ENCODE measurements around the gene SLA2.

Gene SLA2

DNA sequence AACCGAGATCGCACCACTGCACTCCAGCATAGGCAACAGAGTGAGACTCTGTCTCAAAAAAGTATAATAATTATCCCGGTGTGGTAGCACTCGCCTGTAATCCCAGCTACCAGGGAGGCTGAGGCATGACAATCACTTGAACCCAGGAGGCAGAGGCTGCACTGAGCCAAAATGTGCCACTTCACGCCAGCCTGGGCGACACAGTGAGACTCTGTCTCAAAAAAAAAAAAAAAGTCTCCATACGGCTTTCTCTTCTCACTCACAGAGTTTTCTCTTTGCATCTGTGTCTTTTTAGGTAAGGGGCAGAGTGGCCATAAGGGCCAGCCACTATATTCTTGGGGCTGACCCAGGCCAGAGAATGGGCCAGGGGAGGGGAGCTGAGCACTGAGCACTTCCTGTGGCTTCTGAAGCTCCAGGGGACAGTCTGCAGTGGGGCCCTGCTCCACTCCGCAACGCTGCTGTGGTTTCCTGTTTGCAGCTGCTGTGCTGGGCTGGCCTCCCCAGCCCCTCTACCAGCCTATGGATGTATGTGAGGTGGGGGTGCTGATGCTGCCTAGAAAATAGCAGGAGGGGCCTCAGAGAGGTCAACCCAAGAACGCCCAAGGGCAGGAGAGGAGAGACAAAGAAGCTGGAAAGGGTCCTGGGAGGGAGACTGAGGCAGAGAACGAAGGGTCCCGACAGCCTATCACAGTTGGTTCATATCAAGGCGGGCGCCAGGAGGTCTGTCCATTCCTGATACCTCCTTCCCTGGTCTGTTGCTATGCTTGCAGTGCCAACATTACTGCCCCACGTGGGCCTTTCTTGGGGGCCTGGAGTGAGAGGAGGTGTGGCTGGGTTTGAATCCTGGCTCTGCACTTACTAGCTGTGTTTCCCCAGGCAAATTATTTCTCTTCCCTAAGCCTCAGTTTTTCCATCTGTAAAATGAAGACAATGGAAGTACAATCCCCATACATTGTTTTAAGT is 16.0 kb downstream of the SLA2 start:
- TF ChIP-seq, protein P1, sequence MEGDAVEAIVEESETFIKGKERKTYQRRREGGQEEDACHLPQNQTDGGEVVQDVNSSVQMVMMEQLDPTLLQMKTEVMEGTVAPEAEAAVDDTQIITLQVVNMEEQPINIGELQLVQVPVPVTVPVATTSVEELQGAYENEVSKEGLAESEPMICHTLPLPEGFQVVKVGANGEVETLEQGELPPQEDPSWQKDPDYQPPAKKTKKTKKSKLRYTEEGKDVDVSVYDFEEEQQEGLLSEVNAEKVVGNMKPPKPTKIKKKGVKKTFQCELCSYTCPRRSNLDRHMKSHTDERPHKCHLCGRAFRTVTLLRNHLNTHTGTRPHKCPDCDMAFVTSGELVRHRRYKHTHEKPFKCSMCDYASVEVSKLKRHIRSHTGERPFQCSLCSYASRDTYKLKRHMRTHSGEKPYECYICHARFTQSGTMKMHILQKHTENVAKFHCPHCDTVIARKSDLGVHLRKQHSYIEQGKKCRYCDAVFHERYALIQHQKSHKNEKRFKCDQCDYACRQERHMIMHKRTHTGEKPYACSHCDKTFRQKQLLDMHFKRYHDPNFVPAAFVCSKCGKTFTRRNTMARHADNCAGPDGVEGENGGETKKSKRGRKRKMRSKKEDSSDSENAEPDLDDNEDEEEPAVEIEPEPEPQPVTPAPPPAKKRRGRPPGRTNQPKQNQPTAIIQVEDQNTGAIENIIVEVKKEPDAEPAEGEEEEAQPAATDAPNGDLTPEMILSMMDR (IDR thresholded peaks at IDR 0.05; ENCODE audit: low read depth, low read length), result no peak
- H3K4me3 ChIP-seq (ENCODE audit: low read depth, low read length), result no peak overlapping the region
- no peak for DNase-seq (ENCODE audit: low read depth, low spot score)
- in situ Hi-C loops (cut with HindIII; ENCODE audit: low sequenced_read_pairs), result no loop called here

DNA sequence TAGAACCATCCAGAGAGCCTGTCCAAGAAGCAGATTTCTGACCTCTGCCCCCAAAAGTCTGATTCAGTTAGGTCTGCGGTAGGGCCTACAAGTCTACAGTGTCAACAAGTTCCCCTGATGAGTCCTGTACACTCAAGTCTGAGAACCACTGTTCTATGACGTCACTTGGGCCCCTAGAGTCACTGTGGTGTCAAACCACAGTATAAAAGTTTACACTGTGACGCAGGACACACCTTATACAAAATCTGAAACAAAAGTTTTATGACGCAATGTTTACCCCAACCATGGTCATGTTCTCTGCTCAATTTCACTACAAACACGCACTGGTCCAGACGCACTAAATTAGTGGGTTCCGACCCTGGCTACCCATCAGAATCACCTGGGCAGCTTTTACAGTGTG is 17.9 kb downstream of the SLA2 start:
- in situ Hi-C loops (cut with HindIII; ENCODE audit: low sequenced_read_pairs), result no loop called here
- DNase-seq (ENCODE audit: low read depth, low spot score), result no peak
- H3K4me3 ChIP-seq (ENCODE audit: low read depth, low read length), result no peak overlapping the region
- TF ChIP-seq, protein P1 (IDR thresholded peaks at IDR 0.05; ENCODE audit: low read depth, low read length), result no peak

DNA sequence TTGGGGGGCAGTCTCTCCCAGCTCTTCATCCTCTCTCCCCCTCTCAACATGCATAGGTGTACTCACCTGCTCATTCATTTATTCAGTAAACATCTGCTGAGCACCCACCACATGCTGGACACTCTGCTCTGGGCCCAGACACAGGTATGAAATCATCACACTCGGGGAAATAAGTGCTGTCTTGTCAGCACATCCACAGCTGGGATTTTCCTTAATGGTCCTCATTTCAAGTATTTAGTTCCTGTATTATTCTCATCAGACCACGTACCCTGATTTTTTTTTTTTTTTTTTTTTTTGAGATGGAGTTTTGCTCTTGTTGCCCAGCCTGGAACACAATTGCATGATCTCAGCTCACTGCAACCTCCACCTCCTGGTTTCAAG is 21.1 kb downstream of the SLA2 start:
- no peak for DNase-seq (ENCODE audit: low read depth, low spot score)
- TF ChIP-seq, protein P1 (IDR thresholded peaks at IDR 0.05; ENCODE audit: low read depth, low read length), result no peak
- H3K4me3 ChIP-seq (ENCODE audit: low read depth, low read length), result no peak overlapping the region
- in situ Hi-C loops (cut with HindIII; ENCODE audit: low sequenced_read_pairs), result no loop called here

DNA sequence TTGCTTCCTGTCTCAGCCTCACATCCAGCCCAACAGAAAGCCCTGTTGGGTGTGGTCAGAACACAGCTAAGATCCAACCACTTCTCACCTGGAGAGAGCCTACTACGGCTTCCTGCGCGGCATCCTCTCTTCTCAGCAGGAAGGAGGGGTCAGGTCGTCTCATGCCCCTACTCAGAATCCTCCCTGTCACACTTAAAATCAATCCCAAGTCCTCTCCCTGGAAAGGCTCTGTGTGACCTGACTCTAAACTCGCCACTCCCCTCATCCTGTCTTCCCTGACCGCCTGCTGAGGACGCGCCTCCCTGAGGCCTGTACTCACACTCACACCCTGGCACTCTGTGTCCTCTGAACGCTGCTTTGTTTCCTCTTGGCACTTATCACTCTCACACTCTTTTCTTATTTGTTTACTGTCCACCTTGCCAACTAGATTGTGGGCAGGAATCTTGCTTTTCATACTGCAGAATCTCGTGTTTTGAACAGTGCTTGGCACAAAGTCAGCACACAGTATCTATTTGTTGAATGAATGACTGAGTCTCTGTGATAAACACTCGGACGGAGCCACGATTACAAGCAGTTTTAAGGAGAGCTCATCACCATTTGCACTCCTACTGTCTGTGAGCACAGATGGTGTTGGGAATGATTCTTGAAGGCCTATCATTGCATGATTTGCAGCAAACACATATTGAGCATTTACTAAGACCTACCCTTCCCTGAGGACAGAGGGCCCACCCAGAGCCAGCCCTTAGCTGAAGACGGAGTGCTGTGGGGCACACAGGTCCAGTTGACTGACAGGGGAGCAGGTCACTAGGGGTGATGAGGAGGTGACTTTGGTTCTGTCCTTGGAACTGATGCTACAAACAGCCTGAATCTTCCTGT is 21.7 kb downstream of the SLA2 start:
- no peak for DNase-seq (ENCODE audit: low read depth, low spot score)
- TF ChIP-seq, protein P1 (IDR thresholded peaks at IDR 0.05; ENCODE audit: low read depth, low read length), result no peak
- no peak overlapping the region for H3K4me3 ChIP-seq (ENCODE audit: low read depth, low read length)
- in situ Hi-C loops (cut with HindIII; ENCODE audit: low sequenced_read_pairs), result no loop called here

DNA sequence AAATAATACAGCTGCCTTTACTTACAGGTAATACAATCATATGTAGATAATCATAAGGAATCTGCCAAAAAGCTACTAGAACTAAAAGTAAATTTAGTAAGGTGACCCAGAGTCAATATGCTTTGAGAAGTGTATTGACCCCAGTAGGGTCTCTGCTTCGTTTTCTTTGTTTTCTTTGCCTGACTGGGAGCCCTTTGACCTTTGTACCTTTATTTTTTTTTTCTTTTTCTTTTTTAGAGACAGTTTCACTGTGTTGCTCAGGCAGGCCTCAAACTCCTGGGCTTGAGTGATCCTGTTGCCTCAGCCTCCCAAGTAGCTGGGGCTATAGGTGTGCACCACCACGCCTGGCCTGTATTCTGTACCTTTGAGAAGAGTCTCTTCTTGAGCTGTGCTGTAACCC is 22.6 kb downstream of the SLA2 start:
- TF ChIP-seq, protein P1 (IDR thresholded peaks at IDR 0.05; ENCODE audit: low read depth, low read length), result no peak
- no peak overlapping the region for H3K4me3 ChIP-seq (ENCODE audit: low read depth, low read length)
- in situ Hi-C loops (cut with HindIII; ENCODE audit: low sequenced_read_pairs), result no loop called here
- DNase-seq (ENCODE audit: low read depth, low spot score), result no peak

DNA sequence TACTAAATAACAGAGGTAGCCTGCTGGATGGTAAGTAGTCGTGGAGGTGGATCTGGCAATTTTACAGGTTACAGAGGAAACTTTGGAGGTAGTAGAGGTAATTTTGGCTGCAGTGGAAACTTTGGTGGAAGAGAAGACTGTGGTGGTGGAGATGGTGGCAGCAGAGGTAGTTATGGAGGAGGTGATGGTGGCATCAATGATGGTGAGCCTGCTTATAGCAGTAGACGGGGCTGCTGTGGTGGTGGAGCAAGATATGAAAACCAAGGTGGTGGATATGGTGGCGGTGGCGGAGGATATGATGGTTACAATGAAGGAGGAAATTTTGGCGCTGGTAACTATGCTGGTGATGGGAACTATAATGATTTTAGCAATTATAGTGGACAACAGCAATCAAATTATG is 25.1 kb downstream of the SLA2 start:
- no peak for DNase-seq (ENCODE audit: low read depth, low spot score)
- TF ChIP-seq, protein P1 (IDR thresholded peaks at IDR 0.05; ENCODE audit: low read depth, low read length), result no peak
- in situ Hi-C loops (cut with HindIII; ENCODE audit: low sequenced_read_pairs), result no loop called here
- no peak overlapping the region for H3K4me3 ChIP-seq (ENCODE audit: low read depth, low read length)

Data from astrocyte of the spinal cord (primary cell).